ENCODE measurements around the gene SNRPA. TPM values are rescaled to one million over a fixed set of nuclear protein-coding genes. Genes with fewer than 3 reads are reported as not detected.

The SNRPA gene
- total RNA-seq (2014; rRNA removed; shearing (Covaris generic); ENCODE audit: low replicate concordance): 51.1 and 64.3 TPM in 2 replicates

GRCh38 chr19:40750874-40751537, at the start of gene SNRPA:
Gene SNRPA (plus strand): TSS chr19:40751203. CDS start chr19:40751409, 206 bp downstream.
- no peak for DNase-seq (ENCODE audit: low read depth)
- in situ Hi-C loops (cut with HindIII; ENCODE audit: low pct_unique_long_range_greater_than_20kb, low sequenced_read_pairs): no loop called here

DNA sequence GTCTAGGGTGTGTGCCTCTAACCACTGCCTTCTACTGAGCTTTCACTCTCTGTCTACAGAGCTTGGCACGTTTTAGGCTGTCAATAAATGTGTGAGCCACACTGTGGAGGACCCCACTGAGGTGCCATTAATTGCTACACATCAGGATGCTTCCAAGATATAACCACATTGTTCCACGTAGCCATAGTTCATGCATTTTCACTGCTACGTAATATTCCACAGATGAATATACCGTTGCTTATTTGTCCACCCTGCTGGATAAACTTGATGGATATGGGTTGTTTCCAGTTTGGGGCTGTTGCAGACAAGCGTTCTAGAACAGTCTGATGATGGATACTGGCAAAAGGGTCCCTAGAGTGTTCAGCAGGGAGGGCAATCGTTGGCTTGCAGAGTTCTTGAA, 49.2 kb upstream of the SNRPA start:
- no peak for DNase-seq (ENCODE audit: low read depth)
- in situ Hi-C loops (cut with HindIII; ENCODE audit: low pct_unique_long_range_greater_than_20kb, low sequenced_read_pairs): no loop called here

- DNase-seq (ENCODE audit: low read depth): no peak
- in situ Hi-C loops (cut with HindIII; ENCODE audit: low pct_unique_long_range_greater_than_20kb, low sequenced_read_pairs): no loop called here
Measured at GRCh38 chr19:40702337-40703012, 48.5 kb upstream of the SNRPA start.

DNA sequence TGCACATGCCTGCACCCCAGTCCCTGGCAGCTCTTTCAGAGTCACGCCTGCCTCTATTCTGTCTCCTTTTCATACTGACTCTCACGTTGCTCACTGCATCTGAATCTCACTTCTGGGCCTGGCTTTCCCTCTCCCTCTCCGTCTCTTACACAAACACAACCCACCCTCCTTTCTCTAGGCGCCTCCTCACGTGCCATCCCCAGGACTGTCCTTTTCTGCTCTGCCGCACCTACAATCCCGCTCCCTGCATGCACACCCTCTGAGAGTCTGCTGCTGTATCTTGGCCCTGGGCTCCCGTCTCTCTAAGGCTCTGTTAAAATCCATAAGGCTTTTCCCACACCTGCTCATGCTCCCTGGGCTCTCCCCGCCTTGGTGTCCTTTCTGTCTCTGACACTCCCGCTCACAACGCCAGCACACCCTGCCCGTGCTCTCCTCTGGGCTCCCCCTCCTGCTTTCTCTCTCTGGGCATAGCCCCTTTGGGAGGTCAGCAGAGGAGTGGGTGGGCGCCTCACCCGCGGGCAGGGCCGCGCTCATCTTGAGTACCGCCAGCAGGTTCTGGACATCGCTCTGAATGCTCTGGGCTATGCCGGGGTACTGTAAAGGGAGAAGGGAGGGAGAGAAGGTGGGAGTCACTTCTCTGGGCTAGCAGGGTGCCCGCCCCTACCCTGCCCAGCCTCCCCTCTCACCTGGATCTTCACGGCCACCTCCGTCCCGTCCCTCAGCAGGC, 47.8 kb upstream of the SNRPA start:
- in situ Hi-C loops (cut with HindIII; ENCODE audit: low pct_unique_long_range_greater_than_20kb, low sequenced_read_pairs): no loop called here
- no peak for DNase-seq (ENCODE audit: low read depth)

GRCh38 chr19:40704491-40705361, 46.3 kb upstream of the SNRPA start:
- in situ Hi-C loops (cut with HindIII; ENCODE audit: low pct_unique_long_range_greater_than_20kb, low sequenced_read_pairs): no loop called here
- no peak for DNase-seq (ENCODE audit: low read depth)

DNA sequence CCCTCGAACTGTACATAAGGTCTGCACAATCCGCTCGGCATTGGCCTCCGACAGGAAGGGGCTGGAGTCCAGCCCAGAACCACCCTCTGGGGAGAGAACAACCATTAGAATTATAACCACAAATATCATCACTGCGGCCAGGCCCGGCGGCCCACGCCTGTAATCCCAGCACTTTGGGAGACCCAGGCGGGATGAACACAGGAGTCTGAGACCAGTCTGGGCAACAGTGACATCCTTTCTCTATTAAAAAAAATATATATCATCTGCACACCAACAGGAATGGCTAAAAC, 45.7 kb upstream of the SNRPA start:
- DNase-seq (ENCODE audit: low read depth): no peak
- in situ Hi-C loops (cut with HindIII; ENCODE audit: low pct_unique_long_range_greater_than_20kb, low sequenced_read_pairs): no loop called here

DNA sequence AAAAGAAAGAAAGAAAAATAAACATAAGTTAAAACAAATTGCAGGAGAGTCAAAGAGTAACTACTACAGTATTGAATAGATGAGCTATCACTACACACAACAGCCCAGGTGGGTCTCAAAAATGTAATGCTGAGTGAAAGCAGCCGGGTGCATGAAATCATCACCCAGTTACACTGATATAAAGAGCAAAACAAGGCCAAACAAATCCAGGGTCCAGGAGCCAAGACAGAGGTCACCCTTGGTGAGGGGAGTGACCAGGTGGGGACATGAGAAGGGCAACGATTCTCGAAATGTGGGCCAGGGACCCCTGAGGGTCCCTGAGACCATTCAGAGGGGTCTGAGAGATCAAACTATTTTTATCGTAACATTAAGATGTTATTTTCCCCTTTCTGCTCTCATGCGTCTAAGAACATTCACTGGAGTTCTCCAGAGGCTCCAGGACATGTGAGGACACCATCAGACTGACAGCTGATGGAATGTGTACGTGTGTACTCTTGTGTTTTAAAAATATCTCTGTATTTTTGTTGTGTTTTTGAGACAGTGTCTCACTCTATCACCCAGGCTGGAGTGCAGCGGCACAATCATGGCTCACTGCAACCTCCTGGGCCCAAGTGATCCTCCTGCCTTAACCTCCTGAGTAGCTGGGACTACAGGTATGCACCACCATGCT, 44.9 kb upstream of the SNRPA start:
- in situ Hi-C loops (cut with HindIII; ENCODE audit: low pct_unique_long_range_greater_than_20kb, low sequenced_read_pairs): no loop called here
- DNase-seq (ENCODE audit: low read depth): peak; percentile 36

GRCh38 chr19:40707615-40708014, 43.4 kb upstream of the SNRPA start:
- in situ Hi-C loops (cut with HindIII; ENCODE audit: low pct_unique_long_range_greater_than_20kb, low sequenced_read_pairs): no loop called here
- DNase-seq (ENCODE audit: low read depth): no peak

DNA sequence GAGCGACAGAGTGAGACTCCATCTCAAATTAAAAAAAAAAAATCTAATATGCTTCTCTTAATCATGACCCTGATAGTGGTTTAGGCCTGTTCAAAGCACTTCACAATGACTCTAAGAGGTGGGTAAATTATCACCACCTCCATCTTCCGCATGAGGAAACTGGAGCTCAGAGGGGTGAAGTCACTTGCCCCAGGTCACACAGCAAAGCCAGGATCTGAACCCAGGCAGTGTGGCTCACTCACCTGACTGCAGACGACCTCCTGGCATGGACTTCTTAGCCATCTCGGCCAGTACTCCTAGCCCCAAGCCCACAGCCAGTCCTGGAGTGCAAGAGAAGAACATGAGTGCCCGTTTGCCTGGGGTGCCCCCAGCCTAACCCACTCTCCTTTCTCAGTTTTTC, 41.2 kb upstream of the SNRPA start:
- in situ Hi-C loops (cut with HindIII; ENCODE audit: low pct_unique_long_range_greater_than_20kb, low sequenced_read_pairs): no loop called here
- no peak for DNase-seq (ENCODE audit: low read depth)

GRCh38 chr19:40713939-40714338, 37.1 kb upstream of the SNRPA start:
- in situ Hi-C loops (cut with HindIII; ENCODE audit: low pct_unique_long_range_greater_than_20kb, low sequenced_read_pairs): no loop called here
- no peak for DNase-seq (ENCODE audit: low read depth)

DNA sequence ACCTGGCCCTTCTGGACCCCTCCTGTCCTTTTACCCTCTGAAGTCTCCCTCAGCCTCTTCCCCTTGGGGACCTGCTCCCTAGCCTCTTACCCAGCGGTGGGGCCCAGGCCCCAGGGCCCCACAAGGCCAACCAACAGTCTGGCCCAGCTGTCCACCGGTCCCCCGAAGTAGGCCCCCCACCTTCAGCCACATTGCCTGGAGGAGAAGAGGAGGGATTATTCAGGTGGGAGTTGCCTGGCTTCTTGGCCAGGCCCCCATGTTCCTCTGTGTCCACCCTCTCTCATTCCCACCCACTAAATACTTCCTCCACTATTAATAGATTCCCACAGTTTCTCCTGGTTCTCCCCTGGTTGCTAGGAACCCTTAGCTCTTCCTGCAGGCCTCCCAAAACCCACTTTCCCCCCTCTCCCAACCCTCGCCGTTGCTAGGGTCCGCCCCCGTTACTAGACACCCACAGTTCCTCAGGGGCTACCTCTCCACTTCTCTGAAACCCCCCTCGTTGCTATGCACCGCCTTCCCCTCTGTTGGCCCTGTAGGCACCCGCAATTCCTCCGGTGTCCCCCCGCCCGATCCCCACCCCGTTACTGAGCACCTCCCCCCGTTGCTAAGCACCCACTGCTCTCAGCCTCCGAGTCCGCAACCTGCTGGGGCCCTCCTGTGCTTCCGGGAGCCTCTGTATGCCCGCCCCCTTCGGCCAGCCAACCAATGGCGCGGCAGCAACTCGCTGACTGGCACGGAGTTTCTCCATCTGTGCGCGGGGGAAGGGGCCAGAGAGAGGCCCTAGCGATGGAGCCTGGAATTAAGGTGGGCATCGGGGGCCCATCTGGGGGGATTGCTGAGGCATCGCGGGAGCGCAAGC, 36.3 kb upstream of the SNRPA start:
- DNase-seq (ENCODE audit: low read depth): peak; percentile 95
- in situ Hi-C loops (cut with HindIII; ENCODE audit: low pct_unique_long_range_greater_than_20kb, low sequenced_read_pairs): no loop called here

DNA sequence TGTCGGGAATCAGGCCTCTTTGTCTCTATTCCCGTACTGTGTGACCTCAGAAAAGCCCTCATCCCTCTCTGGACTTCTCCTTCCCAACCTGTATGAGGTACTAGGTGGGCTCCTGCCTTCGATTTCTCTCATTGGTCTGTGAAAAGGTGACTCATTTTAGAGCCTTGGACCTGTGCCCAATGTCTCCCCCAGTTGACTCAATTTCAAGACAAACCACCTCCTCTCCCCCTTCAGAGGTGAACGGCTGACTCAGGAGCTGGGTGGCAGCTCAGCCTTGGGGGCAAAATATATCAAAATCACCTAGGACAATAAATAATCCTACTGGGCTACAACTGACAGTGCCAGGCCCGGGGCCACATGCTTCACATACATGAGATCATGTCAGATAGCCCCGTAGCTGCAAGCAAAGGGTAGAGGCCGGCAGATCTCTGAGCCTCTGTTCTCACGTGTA, 34.9 kb upstream of the SNRPA start:
- peak; percentile 98 for DNase-seq (ENCODE audit: low read depth)
- in situ Hi-C loops (cut with HindIII; ENCODE audit: low pct_unique_long_range_greater_than_20kb, low sequenced_read_pairs): no loop called here

GRCh38 chr19:40716482-40717324, 34.3 kb upstream of the SNRPA start, which contains the start of the genes COQ8B and ITPKC:
Gene COQ8B (minus strand): TSS chr19:40716886. CDS start chr19:40714632, 2,254 bp downstream.
Gene ITPKC (plus strand): TSS chr19:40717112. CDS start chr19:40717136, 24 bp downstream.
- in situ Hi-C loops (cut with HindIII; ENCODE audit: low pct_unique_long_range_greater_than_20kb, low sequenced_read_pairs): no loop called here
- DNase-seq (ENCODE audit: low read depth): peak; percentile 100

GRCh38 chr19:40717325-40717879, 33.6 kb upstream of the SNRPA start:
- in situ Hi-C loops (cut with HindIII; ENCODE audit: low pct_unique_long_range_greater_than_20kb, low sequenced_read_pairs): no loop called here
- peak; percentile 51 for DNase-seq (ENCODE audit: low read depth)

DNA sequence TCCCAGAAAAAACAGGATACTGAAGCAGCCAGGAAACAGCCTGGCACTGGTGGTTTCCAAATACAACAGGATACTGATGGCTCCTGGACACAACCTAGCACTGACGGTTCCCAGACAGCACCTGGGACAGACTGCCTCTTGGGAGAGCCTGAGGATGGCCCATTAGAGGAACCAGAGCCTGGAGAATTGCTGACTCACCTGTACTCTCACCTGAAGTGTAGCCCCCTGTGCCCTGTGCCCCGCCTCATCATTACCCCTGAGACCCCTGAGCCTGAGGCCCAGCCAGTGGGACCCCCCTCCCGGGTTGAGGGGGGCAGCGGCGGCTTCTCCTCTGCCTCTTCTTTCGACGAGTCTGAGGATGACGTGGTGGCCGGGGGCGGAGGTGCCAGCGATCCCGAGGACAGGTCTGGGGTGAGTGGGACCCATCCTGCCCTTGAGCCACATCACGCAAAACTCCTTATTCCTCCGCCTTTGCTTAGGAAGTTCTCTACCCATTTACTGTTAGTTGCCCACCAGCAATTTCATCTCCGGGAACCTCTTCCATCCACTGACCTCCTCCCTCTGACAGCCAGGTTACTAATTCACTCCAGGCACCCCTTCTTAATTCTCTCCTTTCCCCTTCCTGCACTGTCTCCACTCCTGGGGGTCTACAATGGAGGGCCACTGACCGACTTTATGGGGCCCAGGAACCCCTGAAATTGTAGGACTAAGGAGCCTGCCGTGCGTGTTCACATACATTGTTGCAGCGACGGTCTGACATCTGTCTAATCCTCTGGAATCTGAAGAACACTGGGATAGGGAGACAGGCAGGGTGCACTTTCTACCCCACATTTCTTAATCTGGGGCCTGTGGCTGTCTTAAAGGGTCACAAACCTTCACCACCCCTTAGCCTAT, 32.9 kb upstream of the SNRPA start:
- in situ Hi-C loops (cut with HindIII; ENCODE audit: low pct_unique_long_range_greater_than_20kb, low sequenced_read_pairs): no loop called here
- peak; percentile 54 for DNase-seq (ENCODE audit: low read depth)

Measured in Caki2 (cell line).